GM19043 (cell line): ENCODE data around the gene TGM6.

ENCODE experiments used
- ATAC-seq: cut with Tn5 transposase; IDR thresholded peaks from one replicate; pipeline ENCODE4 v1.9.1; 2021; ENCODE audit warnings: low read depth; ENCODE audit not compliant: unreplicated experiment

TGM6 gene

DNA sequence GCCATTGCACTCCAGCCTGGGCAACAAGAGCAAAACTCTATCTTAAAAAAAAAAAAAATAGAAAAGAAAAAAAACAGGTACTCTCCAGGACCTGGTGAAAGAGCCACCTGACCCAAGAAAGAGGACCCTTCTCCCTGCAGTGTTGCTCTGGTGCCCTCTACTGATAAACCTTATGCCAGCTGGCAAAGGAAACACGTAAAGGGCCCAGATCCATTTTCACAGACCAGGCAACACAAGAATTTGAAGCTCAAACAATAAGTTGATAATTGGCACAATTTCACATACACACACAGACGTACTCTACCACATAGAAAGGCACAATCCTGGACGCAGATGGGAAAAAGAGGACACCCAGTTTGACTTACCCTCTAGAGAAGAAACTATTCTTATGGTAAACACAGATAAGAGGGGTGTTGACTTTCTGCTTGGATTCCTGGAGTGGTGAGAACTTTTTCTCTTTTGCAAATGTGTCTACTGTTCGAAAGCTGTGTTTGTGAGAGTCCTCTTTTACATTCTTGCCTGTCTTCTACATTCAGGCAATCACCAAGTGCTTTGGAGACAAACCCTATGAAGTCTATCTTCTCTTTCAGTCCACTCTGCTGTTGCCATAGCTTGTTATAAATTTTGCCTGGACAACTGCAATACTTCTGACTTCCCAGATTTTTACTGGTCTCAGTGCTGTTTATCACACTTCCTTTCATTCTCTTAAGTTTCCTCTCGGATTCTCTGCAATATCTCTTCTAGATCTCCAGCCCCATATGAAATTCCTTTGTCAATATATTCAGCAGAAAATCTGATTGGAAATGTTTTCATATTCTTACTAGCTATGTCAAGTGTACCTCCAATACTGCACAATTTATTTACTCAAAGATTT is 96.3 kb downstream of the TGM6 start:
- no peak for ATAC-seq

DNA sequence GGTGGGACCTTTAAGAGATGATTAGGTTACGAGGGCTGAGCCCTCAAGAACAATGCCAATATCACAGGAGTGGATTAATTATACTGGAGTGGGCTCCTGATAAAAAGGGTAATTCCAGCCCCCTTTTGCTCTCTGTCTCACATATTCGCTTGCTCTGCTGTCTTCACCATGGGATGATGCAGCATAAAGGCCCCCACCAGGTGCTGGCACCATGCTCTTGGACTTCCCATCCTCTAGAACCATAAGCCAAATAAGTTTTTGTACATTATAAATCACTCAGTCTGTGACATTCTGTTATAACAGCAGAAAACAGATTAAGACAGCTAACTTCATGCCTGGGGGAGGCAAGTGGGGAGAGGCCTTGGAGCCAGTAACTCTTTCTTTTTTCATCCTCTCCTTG is 99.7 kb downstream of the TGM6 start:
- no peak for ATAC-seq
